A549 (cell line): ENCODE results near the gene MEF2D.

Experiments used
- ESRRA ChIP-seq: fragments of 150-350 bp; IDR thresholded peaks from 2 replicates; pipeline ENCODE4 v1.6.1; 2014; ENCODE audit warnings: mild to moderate bottlenecking, low read length, borderline replicate concordance
- FOSL2 ChIP-seq, 2 experiments: fragments of 450-650 bp in 1 of 2; fragments of >200 bp in 1 of 2; sonication (Bioruptor Twin) in 1 of 2; formaldehyde crosslinking; IDR thresholded peaks; 2 replicates each; pipeline versions ENCODE4 v1.5.0 to v1.6.1; 2016 to 2020; ENCODE audit warnings: mild to moderate bottlenecking in 1 of 2, moderate library complexity in 1 of 2
- HMGXB4 ChIP-seq: fragments of 250-450 bp; sonication (Bioruptor Pico); IDR thresholded peaks from 2 replicates; pipeline ENCODE4 v1.5.0; 2021; ENCODE audit warnings: mild to moderate bottlenecking, moderate library complexity, borderline replicate concordance
- JUN ChIP-seq, 2 experiments: fragments of >200 bp; sonication (Bioruptor Twin); formaldehyde crosslinking; IDR thresholded peaks; 2 replicates in 1 of 2; 3 replicates in 1 of 2; pipeline ENCODE4 v1.6.1; 2016 to 2017
- POLR2A ChIP-seq: IDR thresholded peaks from 2 replicates; pipeline ENCODE4 v1.6.1; 2012; ENCODE audit warnings: mild to moderate bottlenecking, low read length
- ZFP36 ChIP-seq: fragments of 450-650 bp; IDR thresholded peaks from 2 replicates; pipeline ENCODE4 v1.6.1; 2014; ENCODE audit warnings: borderline replicate concordance; ENCODE audit not compliant: partially characterized antibody
- TF ChIP-seq, protein P1 (sequence below): fragments of 200-600 bp; sonication (generic); IDR thresholded peaks from 2 replicates; pipeline ENCODE4 v1.6.1; 2016; ENCODE audit warnings: antibody characterized with exemption, mild to moderate bottlenecking, moderate library complexity
- TF ChIP-seq, protein P2 (sequence below): fragments of >200 bp; sonication (Bioruptor Twin); formaldehyde crosslinking; IDR thresholded peaks from 3 replicates; pipeline ENCODE4 v1.5.1; 2016

GRCh38 chr1:156439036-156439776, 61.4 kb downstream of the MEF2D start:
- TF ChIP-seq POLR2A (no peak), JUN (IDR thresholded peaks at IDR 0.05) (no peak), FOSL2 (IDR thresholded peaks at IDR 0.05) (no peak), FOSL2 (CRISPR knock-in tag; IDR thresholded peaks at IDR 0.05) (no peak), ZFP36 (no peak), ESRRA (no peak), HMGXB4 (no peak)
- TF ChIP-seq, protein P1, sequence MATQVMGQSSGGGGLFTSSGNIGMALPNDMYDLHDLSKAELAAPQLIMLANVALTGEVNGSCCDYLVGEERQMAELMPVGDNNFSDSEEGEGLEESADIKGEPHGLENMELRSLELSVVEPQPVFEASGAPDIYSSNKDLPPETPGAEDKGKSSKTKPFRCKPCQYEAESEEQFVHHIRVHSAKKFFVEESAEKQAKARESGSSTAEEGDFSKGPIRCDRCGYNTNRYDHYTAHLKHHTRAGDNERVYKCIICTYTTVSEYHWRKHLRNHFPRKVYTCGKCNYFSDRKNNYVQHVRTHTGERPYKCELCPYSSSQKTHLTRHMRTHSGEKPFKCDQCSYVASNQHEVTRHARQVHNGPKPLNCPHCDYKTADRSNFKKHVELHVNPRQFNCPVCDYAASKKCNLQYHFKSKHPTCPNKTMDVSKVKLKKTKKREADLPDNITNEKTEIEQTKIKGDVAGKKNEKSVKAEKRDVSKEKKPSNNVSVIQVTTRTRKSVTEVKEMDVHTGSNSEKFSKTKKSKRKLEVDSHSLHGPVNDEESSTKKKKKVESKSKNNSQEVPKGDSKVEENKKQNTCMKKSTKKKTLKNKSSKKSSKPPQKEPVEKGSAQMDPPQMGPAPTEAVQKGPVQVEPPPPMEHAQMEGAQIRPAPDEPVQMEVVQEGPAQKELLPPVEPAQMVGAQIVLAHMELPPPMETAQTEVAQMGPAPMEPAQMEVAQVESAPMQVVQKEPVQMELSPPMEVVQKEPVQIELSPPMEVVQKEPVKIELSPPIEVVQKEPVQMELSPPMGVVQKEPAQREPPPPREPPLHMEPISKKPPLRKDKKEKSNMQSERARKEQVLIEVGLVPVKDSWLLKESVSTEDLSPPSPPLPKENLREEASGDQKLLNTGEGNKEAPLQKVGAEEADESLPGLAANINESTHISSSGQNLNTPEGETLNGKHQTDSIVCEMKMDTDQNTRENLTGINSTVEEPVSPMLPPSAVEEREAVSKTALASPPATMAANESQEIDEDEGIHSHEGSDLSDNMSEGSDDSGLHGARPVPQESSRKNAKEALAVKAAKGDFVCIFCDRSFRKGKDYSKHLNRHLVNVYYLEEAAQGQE = no peak
- TF ChIP-seq, protein P2, sequence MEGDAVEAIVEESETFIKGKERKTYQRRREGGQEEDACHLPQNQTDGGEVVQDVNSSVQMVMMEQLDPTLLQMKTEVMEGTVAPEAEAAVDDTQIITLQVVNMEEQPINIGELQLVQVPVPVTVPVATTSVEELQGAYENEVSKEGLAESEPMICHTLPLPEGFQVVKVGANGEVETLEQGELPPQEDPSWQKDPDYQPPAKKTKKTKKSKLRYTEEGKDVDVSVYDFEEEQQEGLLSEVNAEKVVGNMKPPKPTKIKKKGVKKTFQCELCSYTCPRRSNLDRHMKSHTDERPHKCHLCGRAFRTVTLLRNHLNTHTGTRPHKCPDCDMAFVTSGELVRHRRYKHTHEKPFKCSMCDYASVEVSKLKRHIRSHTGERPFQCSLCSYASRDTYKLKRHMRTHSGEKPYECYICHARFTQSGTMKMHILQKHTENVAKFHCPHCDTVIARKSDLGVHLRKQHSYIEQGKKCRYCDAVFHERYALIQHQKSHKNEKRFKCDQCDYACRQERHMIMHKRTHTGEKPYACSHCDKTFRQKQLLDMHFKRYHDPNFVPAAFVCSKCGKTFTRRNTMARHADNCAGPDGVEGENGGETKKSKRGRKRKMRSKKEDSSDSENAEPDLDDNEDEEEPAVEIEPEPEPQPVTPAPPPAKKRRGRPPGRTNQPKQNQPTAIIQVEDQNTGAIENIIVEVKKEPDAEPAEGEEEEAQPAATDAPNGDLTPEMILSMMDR = no peak
